Suprapubic skin (tissue), 4 donors: ENCODE data around the gene ATP6V0E1.

Experiments
- CTCF ChIP-seq, 2 donors: fragments of 200-600 bp in 1 of 2; fragments of 450-650 bp in 1 of 2; sonication (generic) in 1 of 2; IDR thresholded peaks; one replicate each; pipeline ENCODE4 v1.5.1; 2016 to 2019; ENCODE audit warnings: antibody characterized with exemption in 2 of 2, mild to moderate bottlenecking in 1 of 2, moderate library complexity in 1 of 2
- EP300 ChIP-seq: sonication (generic); formaldehyde crosslinking; IDR thresholded peaks from one replicate; pipeline ENCODE4 v1.6.1; 2017; ENCODE audit warnings: antibody characterized with exemption
- POLR2A ChIP-seq, 2 donors: fragments of 450-650 bp; IDR thresholded peaks; one replicate each; pipeline ENCODE4 v1.6.1; 2017; ENCODE audit warnings: antibody characterized with exemption in 2 of 2, mild to moderate bottlenecking in 2 of 2, moderate library complexity in 2 of 2
- POLR2AphosphoS5 ChIP-seq, 3 donors: sonication (generic); formaldehyde crosslinking; IDR thresholded peaks; one replicate each; pipeline ENCODE4 v1.6.1; 2017; ENCODE audit warnings: antibody characterized with exemption in 3 of 3

GRCh38 chr5:172942556-172942955 lies 41.0 kb upstream of the ATP6V0E1 start:
- TF ChIP-seq POLR2AphosphoS5 (IDR thresholded peaks at IDR 0.05) (no peak), CTCF (IDR thresholded peaks at IDR 0.05) (no peak), POLR2A (IDR thresholded peaks at IDR 0.05) (no peak), EP300 (no peak)
